Liver (tissue), 3 donors: Measurements from ENCODE around the gene CYLD.

ENCODE experiments used
- ATF3 ChIP-seq: IDR thresholded peaks from 2 replicates; pipeline ENCODE4 v1.6.1; 2016; ENCODE audit warnings: antibody characterized with exemption
- CTCF ChIP-seq: fragments of 150-350 bp; IDR thresholded peaks from 2 replicates; pipeline ENCODE4 v1.5.1; 2017; ENCODE audit warnings: improper control_type of control experiment, low read depth, low read length; ENCODE audit not compliant: missing input control
- EGR1 ChIP-seq, 2 donors: IDR thresholded peaks; 2 replicates each; pipeline ENCODE4 v1.6.1; 2016 to 2018; ENCODE audit warnings: antibody characterized with exemption in 2 of 2, low read depth in 2 of 2
- MAX ChIP-seq: IDR thresholded peaks from 2 replicates; pipeline ENCODE4 v1.6.1; 2016; ENCODE audit warnings: antibody characterized with exemption
- NR2F2 ChIP-seq: IDR thresholded peaks from 2 replicates; pipeline ENCODE4 v1.6.1; 2016; ENCODE audit warnings: antibody characterized with exemption
- REST ChIP-seq: IDR thresholded peaks from 2 replicates; pipeline ENCODE4 v1.6.1; 2016; ENCODE audit warnings: antibody characterized with exemption, mild to moderate bottlenecking
- donor health status: healthy.
- donor health status: healthy.

- TF ChIP-seq MAX (no peak), EGR1 (IDR thresholded peaks at IDR 0.05; ENCODE audit: low read depth in 2 of 2) (no peak), CTCF (no peak), NR2F2 (no peak), REST (no peak), ATF3 (no peak)
Measured at GRCh38 chr16:50718761-50719400, 23.0 kb upstream of the CYLD start.
